HG03469 (cell line): ENCODE results near the gene MTM1.

ENCODE experiments used
- ATAC-seq: cut with Tn5 transposase; IDR thresholded peaks from one replicate; pipeline ENCODE4 v1.9.1; 2021; ENCODE audit warnings: mild to moderate bottlenecking, moderate library complexity, moderate number of reproducible peaks; ENCODE audit not compliant: unreplicated experiment

MTM1 gene

GRCh38 chrX:150649096-150649870, 80.9 kb downstream of the MTM1 start:
- ATAC-seq: no peak

GRCh38 chrX:150651906-150652305, 83.5 kb downstream of the MTM1 start:
- ATAC-seq: no peak

- no peak for ATAC-seq
Observed at GRCh38 chrX:150655788-150656187, 87.4 kb downstream of the MTM1 start.

GRCh38 chrX:150663073-150663472, 94.7 kb downstream of the MTM1 start:
- ATAC-seq: no peak

- ATAC-seq: no peak
Observed at GRCh38 chrX:150664290-150664689, 95.9 kb downstream of the MTM1 start.

- ATAC-seq: no peak
Observed at GRCh38 chrX:150676221-150676620, 107.8 kb downstream of the MTM1 start.

GRCh38 chrX:150680974-150681373, 112.6 kb downstream of the MTM1 start:
- no peak for ATAC-seq

- no peak for ATAC-seq
Observed at GRCh38 chrX:150683112-150683511, 114.7 kb downstream of the MTM1 start.

- no peak for ATAC-seq
Observed at GRCh38 chrX:150683536-150684146, 115.2 kb downstream of the MTM1 start.

GRCh38 chrX:150688911-150689451, 120.6 kb downstream of the MTM1 start:
- ATAC-seq: no peak

GRCh38 chrX:150690126-150690525, 121.7 kb downstream of the MTM1 start:
- ATAC-seq: no peak

- ATAC-seq: no peak
Observed at GRCh38 chrX:150692296-150692695, 123.9 kb downstream of the MTM1 start.

GRCh38 chrX:150692831-150693724, 124.7 kb downstream of the MTM1 start, which contains the start of gene MTMR1:
Gene MTMR1 (plus strand): TSS chrX:150693396. CDS start chrX:150693531, 135 bp downstream.
- ATAC-seq: peak; percentile 18

- peak; percentile 50 for ATAC-seq
Observed at GRCh38 chrX:150693725-150694574, 125.5 kb downstream of the MTM1 start.

- peak; percentile 27 for ATAC-seq
Observed at GRCh38 chrX:150694738-150695410, 126.5 kb downstream of the MTM1 start.

- no peak for ATAC-seq
Observed at GRCh38 chrX:150696331-150696730, 127.9 kb downstream of the MTM1 start.

- no peak for ATAC-seq
Observed at GRCh38 chrX:150696866-150697265, 128.4 kb downstream of the MTM1 start.

- no peak for ATAC-seq
Observed at GRCh38 chrX:150697641-150698040, 129.2 kb downstream of the MTM1 start.

- no peak for ATAC-seq
Observed at GRCh38 chrX:150698981-150699380, 130.6 kb downstream of the MTM1 start.

GRCh38 chrX:150700107-150700506, 131.7 kb downstream of the MTM1 start:
- ATAC-seq: no peak
